D721Med (cell line): ENCODE results near the gene CBX1.
"Not testable (repeated sequence)": the region's sequence is repeated elsewhere in the genome, so short reads cannot be mapped to it uniquely, and the experiment has no call there.

Experiments
- DNase-seq: peaks from one replicate; pipeline ENCODE4 v3.0.0; 2011; ENCODE audit warnings: low spot score; ENCODE audit not compliant: insufficient read length
- FAIRE-seq: peaks from 2 replicates; lab custom pipeline; 2011; peaks lifted over from hg19 to GRCh38; lab: Jason Lieb, UNC
- CTCF ChIP-seq: IDR thresholded peaks from 2 replicates; pipeline ENCODE4 v1.5.1; 2012; ENCODE audit warnings: mild to moderate bottlenecking, control low read depth; ENCODE audit not compliant: insufficient read depth; ENCODE audit errors: missing control alignments

Gene CBX1

GRCh38 chr17:48071654-48072053 lies 29.6 kb downstream of the CBX1 start:
- TF ChIP-seq CTCF, result no peak
- DNase-seq (no peak), FAIRE-seq (no peak)

GRCh38 chr17:48070195-48070594 lies 31.1 kb downstream of the CBX1 start:
- TF ChIP-seq CTCF, result no peak
- FAIRE-seq (no peak), DNase-seq (no peak)

- FAIRE-seq (no peak), DNase-seq (no peak)
- peak; percentile 11 for TF ChIP-seq CTCF
Measured at GRCh38 chr17:48068491-48068961, 32.8 kb downstream of the CBX1 start.

- not testable (repeated sequence) for FAIRE-seq, DNase-seq
Measured at GRCh38 chr17:48067808-48068207, 33.5 kb downstream of the CBX1 start.

- DNase-seq (no peak), FAIRE-seq (no peak)
- TF ChIP-seq CTCF, result no peak
Measured at GRCh38 chr17:48067245-48067644, 34.0 kb downstream of the CBX1 start.

GRCh38 chr17:48066656-48067055 lies 34.6 kb downstream of the CBX1 start:
- no peak for TF ChIP-seq CTCF
- DNase-seq (no peak), FAIRE-seq (no peak)

GRCh38 chr17:48066192-48066591 lies 35.1 kb downstream of the CBX1 start:
- TF ChIP-seq CTCF, result no peak
- no peak for DNase-seq
- no peak for FAIRE-seq

- TF ChIP-seq CTCF, result no peak
- DNase-seq, result no peak
- no peak for FAIRE-seq
Measured at GRCh38 chr17:48064638-48065037, 36.6 kb downstream of the CBX1 start.
